ENCODE results near the gene SMOC2.
"Not testable (repeated sequence)": the region's sequence is repeated elsewhere in the genome, so short reads cannot be mapped to it uniquely, and the experiment has no call there.

Gene SMOC2

DNA sequence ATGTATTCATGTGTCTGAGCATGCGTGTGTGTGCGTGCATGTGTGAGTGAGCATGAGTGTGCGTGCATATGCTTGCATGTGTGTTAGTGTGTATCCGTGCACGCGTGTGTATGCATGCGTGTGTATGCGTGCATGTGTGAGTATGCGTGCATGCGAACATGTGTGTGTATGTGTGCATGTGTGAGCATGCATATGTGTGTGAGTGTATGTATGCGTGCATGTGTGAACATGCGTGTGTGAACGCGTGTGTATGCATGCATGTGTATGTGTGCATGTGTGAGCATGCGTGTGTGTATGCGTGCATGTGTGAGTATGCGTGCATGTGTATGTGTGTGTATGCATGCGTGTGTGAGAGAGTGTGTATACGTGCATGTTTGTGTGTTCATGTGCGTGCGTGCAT lies 77.9 kb downstream of the SMOC2 start:
- DNase-seq: no peak

DNA sequence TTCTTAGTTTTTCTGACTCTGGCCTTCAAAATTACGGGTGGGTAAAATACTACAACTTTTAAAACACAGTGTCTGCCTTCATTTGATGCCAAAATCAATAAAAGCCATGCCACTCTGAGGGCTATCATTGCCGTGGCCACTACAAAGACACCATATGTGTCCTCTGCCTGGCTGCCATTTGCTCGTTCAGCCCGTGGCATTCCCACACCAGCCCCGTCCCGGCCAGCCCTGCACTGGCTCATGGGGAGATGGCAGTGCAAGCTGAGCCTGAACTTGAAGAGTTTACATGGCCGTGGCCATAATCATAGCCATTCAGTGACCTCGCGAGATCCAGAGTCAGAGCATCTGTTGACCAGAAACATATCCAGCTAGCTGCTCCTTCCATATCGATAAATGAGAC lies 79.2 kb downstream of the SMOC2 start:
- no peak for DNase-seq

- no peak for DNase-seq
These were observed 83.6 kb downstream of the SMOC2 start for GRCh38 chr6:168524571-168525001.

DNA sequence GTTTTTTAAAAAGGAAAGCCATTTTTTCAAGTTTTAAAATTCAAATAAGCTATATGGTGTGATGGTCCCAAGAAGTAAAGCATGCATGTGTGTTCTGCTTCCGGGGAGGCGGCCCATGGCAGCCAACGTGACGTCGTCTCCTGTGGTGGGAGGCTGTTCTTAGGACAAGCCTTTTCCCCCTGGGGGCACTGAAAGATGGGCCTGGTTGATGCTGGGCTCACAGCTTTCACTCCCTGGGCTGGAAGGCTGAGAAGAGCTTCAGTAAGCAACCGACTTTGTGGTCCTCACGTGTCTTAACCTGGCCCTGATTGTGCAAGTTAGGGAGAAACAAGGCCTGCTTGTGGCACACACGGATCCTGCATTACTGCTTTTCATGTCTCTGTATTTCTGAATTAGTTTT lies 84.1 kb downstream of the SMOC2 start:
- no peak for DNase-seq

DNA sequence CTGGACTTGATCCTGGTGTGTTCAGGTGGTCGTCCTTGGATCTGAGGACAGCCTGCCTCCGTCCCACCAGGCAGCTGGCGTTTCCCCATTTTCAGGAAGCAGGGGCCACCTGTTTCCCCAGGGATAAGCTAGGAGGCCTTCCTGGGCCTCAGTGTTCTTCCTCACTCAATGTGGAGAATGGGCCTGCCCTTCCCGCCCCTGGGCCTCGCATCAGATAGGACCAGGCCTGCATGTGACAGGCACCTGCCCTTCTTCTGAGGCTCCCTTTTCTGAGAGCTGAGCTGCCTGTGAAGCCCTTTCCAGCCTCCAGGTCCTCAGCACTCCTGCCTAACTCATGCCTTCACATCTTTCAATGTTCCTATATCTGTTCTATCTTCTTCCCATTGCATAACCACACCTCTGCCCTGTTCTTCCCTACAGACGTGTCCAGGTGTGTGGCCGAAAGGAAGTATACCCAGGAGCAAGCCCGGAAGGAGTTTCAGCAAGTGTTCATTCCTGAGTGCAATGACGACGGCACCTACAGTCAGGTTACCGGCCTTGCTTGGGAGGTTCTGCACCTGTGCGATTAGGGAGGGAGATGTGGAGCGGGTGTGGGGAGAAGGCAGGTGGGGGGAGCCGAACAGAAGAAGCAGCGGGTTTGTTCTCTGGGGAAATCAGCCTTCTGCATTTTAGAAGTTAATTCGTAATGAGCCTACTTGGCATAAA lies 85.1 kb downstream of the SMOC2 start:
- no peak for DNase-seq

- no peak for DNase-seq
These were observed 85.9 kb downstream of the SMOC2 start for GRCh38 chr6:168526841-168527281.

GRCh38 chr6:168527451-168528210 lies 86.6 kb downstream of the SMOC2 start:
- DNase-seq: peak; percentile 16

DNA sequence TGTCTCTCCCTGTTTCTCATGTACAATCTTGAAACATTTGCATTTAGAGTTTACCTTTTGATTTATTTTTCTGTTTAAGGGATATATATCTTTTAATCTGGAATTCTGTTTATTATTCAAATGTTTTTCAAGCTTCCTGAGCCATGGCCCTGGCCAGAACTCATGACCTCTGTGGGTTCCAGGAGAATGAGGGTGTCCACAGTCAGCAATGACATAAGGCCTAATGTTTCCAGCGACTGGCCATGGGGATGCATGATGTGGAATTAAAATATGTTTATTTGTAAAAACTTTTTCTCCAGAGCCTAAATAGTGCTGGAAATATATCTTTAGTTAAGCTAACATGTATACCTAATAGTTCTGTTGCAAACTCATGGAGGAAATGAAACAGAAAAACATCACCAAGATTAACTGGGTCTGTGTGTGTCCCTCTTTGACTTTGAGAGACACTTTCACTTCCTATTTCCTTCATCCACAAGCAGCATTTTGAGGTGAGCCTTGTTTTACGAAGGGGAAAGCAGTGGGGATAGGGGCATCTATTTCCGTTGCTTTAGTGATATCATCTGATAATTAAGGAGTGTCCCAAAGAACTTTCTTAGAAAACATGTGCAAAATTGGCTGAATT lies 87.6 kb downstream of the SMOC2 start:
- no peak for DNase-seq

DNA sequence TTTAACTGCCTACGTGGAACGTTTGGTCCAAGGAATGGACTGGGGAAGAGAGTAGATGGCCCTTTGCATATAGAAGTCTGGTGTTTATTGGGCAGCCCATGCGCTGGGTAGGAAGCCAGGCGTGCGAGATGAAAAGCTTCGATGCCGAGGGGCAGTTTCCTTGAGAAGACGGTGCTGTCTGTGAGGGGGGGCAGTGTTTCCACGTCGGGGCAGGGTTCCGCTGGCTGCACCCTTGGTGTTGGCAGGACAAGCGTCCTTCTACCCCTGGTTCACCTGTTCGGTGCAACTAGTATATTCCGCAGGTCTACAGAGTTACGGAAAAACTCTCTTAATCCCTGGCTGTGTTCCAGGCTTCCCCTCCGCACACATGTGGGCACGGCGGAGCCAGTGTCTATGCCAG lies 88.2 kb downstream of the SMOC2 start:
- no peak for DNase-seq

DNA sequence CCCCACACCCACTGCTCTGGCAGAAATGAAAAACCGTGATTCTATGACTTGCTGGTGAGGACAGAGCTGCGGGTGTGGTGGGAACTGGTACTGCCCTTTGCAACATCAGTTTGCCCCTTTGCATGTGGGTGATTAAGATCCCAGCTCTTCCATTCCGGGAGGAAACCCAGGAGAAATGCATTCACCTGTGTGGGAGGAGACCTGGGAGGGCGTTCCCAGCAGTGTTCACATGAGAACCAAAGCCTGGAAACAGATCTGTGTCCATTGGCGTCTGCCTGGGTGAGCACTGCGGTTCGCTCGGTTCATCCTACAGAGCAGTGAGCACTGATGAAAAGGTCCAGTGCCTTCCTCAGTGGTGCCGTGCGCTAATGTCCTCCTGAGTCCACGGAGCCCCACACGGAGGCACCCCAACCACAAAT lies 89.7 kb downstream of the SMOC2 start:
- DNase-seq: no peak

DNA sequence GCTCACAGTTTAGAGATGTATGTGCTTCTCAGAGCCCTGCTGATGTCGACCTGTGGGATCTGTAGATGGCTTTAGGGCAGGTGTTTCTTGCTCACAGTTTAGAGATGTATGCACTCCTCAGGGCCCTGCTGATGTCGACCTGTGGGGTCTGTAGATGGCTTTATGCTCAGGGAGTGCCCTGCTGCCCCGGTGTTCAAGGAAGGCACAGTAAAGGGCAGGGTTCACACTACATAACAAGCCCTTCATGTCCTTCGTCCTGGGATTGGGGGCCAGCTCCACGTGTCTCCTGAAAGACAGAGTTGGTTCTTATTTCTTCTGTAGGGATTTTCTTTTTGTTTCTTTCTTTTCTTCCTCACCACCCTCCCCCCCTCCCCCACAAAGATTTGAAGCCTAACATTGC lies 91.1 kb downstream of the SMOC2 start:
- no peak for DNase-seq

- no peak for DNase-seq
These were observed 92.4 kb downstream of the SMOC2 start for GRCh38 chr6:168533414-168533813.

GRCh38 chr6:168534265-168534664 lies 93.3 kb downstream of the SMOC2 start:
- DNase-seq: no peak

- no peak for DNase-seq
These were observed 94.7 kb downstream of the SMOC2 start for GRCh38 chr6:168535711-168536110.

DNA sequence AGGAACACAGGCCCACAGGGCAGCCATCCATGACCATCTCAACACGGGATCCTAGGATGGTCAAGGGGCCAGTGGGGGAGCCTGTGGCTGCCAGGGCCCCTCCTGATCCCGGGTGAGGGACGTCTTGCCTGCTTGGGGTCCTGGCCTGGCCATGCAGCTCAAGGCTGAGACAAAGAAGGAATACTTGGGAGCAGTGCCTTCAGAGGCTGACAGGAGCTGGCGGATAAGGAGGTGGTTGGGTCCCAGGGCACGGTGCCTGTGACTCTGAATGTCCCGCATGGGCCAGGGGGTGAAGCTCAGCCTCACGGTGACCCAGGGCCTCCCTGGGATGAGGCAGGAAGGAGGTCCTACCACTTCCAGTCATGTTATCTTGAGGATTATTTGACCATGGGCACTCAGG lies 95.2 kb downstream of the SMOC2 start:
- no peak for DNase-seq

DNA sequence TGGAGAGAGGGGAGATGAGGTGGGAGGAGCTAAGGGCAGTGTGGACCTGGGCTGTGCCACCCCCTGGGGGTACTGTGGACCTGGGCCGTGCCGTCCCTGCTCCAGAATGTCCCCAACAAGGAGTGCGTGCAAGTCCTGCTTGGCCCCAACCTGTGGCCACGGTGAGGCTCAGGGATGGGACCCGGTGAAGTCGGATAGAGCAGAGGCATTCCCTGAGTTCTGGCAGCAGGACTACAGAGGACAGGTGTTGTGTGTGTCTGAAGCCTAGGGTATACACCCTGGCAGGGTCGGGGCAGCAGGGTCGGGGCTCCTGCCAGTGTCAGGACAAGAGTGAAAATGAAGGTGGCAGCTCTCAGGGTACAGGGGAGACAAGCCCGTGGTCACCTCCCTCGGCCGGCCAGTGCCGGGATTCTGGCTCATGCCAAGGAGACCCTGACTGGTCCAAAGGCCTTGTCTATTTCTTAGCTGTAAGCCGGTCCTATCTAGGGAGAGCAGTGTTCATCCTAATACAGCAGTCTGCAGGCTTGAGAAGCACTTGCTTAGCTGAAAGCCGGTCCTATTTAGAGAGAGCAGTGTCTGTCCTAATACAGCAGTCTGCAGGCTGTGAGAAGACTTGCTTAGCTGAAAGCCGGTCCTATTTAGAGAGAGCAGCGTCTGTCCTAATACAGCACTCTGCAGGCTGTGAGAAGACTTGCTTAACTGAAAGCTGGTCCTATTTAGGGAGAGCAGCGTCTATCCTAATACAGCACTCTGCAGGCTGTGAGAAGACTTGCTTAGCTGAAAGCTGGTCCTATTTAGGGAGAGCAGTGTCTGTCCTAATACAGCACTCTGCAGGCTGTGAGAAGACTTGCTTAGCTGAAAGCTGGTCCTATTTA lies 95.9 kb downstream of the SMOC2 start:
- no peak for DNase-seq

- no peak for DNase-seq
These were observed 96.5 kb downstream of the SMOC2 start for GRCh38 chr6:168537540-168537884.

DNA sequence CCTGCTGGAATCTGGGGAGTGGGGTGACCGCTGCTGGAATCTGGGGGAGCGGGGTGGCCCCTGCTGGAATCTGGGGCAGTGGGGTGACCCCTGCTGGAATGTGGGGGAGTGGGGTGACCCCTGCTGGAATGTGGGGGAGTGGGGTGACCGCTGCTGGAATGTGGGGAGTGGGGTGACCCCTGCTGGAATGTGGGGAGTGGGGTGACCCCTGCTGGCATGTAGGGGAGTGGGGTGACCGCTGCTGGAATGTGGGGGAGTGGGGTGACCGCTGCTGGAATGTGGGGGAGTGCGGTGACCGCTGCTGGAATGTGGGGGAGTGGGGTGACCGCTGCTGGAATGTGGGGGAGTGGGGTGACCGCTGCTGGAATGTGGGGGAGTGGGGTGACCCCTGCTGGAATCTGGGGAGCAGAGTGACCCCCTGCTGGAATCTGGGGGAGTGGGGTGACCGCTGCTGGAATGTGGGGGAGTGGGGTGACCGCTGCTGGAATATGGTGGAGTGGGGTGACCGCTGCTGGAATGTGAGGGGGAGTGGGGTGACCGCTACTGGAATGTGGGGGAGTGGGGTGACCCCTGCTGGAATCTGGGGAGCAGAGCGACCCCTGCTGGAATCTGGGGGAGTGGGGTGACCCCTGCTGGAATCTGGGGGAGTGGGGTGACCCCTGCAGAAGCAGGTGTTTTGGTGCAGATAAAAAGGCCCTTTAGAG lies 97.4 kb downstream of the SMOC2 start:
- not testable (repeated sequence) for DNase-seq

GRCh38 chr6:168538892-168539811 lies 98.2 kb downstream of the SMOC2 start:
- no peak for DNase-seq

DNA sequence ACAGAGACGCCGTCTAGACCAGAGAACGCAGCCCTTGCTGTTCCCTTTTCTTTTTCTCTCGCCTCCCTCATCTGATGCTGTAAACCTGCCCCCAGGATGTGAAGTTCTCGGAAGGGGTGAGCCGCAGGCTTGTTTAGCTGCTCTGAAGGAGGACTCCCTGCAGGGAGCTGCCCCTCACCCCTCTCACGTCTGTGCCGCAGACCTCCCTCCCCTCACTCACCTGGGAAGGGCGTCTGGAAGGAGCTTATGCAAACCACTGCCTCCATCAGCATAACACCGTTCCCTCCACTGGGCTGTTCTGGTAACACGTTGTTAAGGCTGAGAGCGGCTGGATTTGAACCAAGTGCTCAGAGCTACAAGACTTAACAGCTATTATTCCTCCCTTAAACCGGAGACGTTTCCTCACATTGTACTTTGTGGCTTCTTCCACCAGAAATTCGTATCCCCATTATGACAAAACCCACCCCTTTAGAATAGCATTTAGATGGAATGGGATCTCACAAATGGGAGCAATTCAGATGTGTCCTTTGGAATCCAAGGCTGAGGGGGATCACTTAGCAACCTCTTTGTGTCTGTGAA lies 99.8 kb downstream of the SMOC2 start:
- DNase-seq: no peak

DNA sequence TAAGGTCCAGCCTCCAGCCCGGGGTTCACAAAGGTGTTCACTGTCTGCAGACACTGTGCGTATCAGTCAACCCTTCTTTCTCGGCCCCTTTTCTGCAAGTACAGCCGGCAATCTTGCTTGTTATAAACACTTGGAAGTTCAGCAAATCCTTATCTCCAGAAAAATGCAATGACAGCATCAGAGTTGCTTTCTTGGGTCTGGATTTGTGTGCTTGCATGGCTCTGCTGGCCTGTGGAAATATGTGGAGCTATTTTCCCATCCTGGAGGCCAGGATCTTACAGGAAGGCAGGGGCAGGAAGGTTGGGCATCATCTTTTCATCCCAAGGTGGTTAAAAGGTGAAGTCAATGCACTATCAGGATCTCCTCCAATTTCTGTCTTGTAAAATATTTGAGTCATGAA lies 100.3 kb downstream of the SMOC2 start:
- DNase-seq: no peak
